ENCODE results near the gene ABCC12. TPM values are rescaled to one million over a fixed set of nuclear protein-coding genes. Genes with fewer than 3 reads are reported as not detected.

The ABCC12 gene
- total RNA-seq, 2 donors from 2014 or later: not detected

DNA sequence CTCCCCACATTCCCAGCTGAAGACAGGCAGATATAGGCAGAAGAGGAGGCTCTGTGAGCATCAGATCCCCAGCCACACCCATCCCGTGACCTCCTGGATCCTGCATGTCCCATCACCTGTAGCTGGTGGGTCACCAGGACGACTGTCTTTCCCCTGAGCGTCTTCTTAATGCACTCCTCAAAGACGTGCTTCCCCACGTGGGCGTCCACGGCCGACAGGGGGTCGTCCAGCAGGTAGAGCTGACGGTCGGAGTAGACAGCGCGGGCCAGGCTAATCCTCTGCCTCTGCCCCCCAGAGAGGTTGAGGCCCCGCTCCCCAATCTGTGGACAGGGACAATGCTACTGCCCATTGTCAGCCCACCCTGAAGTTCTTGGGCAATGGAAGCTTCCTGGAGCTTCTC is 40.5 kb downstream of the ABCC12 start:
- H3K4me1 ChIP-seq: no peaks in the 10 kb centered on the region
- no peak overlapping the region for H3K9ac ChIP-seq (ENCODE audit: low read depth in 2 of 2, low read length in 2 of 2)
- H3K27me3 ChIP-seq: no peaks in the 10 kb centered on the region
- no peaks in the 10 kb centered on the region for H3K36me3 ChIP-seq
- intact Hi-C loops (cut with DNase I): loop anchor here (10.0 kb wide), 1 partner anchor 970 kb away; the partner anchor contains the start of gene NETO2
- TF ChIP-seq CTCF (IDR thresholded peaks at IDR 0.05): no peak
- H3K4me3 ChIP-seq: no peak overlapping the region
- no peak for DNase-seq
- no peak overlapping the region for H3K27ac ChIP-seq
- H3K9me3 ChIP-seq: no peaks in the 10 kb centered on the region

- TF ChIP-seq CTCF (IDR thresholded peaks at IDR 0.05): no peak
- no peaks in the 10 kb centered on the region for H3K9me3 ChIP-seq
- intact Hi-C loops (cut with DNase I): loop anchor here (10.0 kb wide), 1 partner anchor 970 kb away; the partner anchor contains the start of gene NETO2
- no peak for DNase-seq
- H3K27ac ChIP-seq: no peak overlapping the region
- no peaks in the 10 kb centered on the region for H3K27me3 ChIP-seq
- no peaks in the 10 kb centered on the region for H3K4me1 ChIP-seq
- H3K36me3 ChIP-seq: no peaks in the 10 kb centered on the region
- H3K4me3 ChIP-seq: no peak overlapping the region
- no peak overlapping the region for H3K9ac ChIP-seq (ENCODE audit: low read depth in 2 of 2, low read length in 2 of 2)
Measured at GRCh38 chr16:48114410-48114809, 41.4 kb downstream of the ABCC12 start.

DNA sequence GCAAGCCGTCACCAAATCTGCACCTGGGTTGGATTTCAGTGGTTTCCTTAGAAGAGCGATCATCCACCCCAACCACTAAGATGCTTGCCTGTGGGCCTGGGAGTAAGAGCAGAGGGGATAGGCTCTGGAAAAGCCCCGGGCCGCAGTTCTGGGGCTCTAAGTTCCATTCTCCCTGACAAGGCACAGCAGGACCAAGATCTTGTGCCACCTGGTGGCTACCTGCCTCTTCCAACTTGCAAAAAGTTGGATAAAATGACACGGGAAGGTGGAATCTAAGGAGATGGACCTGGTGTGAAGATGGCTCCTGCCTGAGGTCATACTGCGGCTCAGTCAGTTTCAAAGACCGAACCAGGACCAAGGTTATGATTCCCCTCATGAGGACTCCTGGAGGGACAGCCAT is 42.3 kb downstream of the ABCC12 start:
- no peaks in the 10 kb centered on the region for H3K27me3 ChIP-seq
- H3K4me3 ChIP-seq: no peak overlapping the region
- TF ChIP-seq CTCF (IDR thresholded peaks at IDR 0.05): no peak
- no peaks in the 10 kb centered on the region for H3K36me3 ChIP-seq
- no peak for DNase-seq
- no peak overlapping the region for H3K27ac ChIP-seq
- H3K4me1 ChIP-seq: no peaks in the 10 kb centered on the region
- intact Hi-C loops (cut with DNase I): loop anchor here (10.0 kb wide), 1 partner anchor 969 kb away; the partner anchor contains the start of gene NETO2
- H3K9me3 ChIP-seq: no peaks in the 10 kb centered on the region
- no peak overlapping the region for H3K9ac ChIP-seq (ENCODE audit: low read depth in 2 of 2, low read length in 2 of 2)

- intact Hi-C loops (cut with DNase I): loop anchor here (10.0 kb wide), 1 partner anchor 968 kb away; the partner anchor contains the start of gene NETO2
- TF ChIP-seq CTCF (IDR thresholded peaks at IDR 0.05): no peak
Measured at GRCh38 chr16:48113001-48113400, 42.8 kb downstream of the ABCC12 start.

DNA sequence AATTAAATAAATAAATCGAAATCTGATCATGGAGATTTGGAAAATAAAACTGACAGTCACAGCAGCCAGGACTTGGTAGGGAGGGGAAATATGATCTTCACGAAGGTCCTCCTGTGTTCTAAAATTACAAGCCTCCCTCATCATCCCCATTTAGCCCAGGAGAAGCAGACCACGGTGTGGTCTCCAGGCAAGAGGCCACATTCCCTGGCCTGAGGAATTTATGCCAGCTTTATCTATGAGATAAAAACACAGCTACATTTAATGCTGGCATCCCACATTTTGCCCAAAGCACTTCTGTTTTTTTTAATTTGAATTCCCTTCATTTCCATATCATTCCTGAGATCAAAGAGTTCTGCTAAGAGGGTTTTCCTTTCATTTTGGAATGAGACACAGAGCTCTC is 43.2 kb downstream of the ABCC12 start:
- H3K4me3 ChIP-seq: no peak overlapping the region
- no peak overlapping the region for H3K9ac ChIP-seq (ENCODE audit: low read depth in 2 of 2, low read length in 2 of 2)
- no peaks in the 10 kb centered on the region for H3K4me1 ChIP-seq
- DNase-seq: no peak
- no peaks in the 10 kb centered on the region for H3K9me3 ChIP-seq
- no peak for TF ChIP-seq CTCF (IDR thresholded peaks at IDR 0.05)
- H3K27me3 ChIP-seq: no peaks in the 10 kb centered on the region
- H3K27ac ChIP-seq: no peak overlapping the region
- no peaks in the 10 kb centered on the region for H3K36me3 ChIP-seq
- intact Hi-C loops (cut with DNase I): loop anchor here (10.0 kb wide), 1 partner anchor 968 kb away; the partner anchor contains the start of gene NETO2

More at GRCh38 chr16:48113001-48113400, 42.8 kb downstream of the ABCC12 start:
- H3K27ac ChIP-seq: no peak overlapping the region
- no peaks in the 10 kb centered on the region for H3K4me1 ChIP-seq
- no peak for DNase-seq
- H3K9ac ChIP-seq (ENCODE audit: low read depth in 2 of 2, low read length in 2 of 2): no peak overlapping the region
- H3K27me3 ChIP-seq: no peaks in the 10 kb centered on the region
- no peaks in the 10 kb centered on the region for H3K9me3 ChIP-seq
- H3K36me3 ChIP-seq: no peaks in the 10 kb centered on the region
- H3K4me3 ChIP-seq: no peak overlapping the region
